HG03175 (cell line): ENCODE measurements around the gene CAPN11.
A peak's percentile ranks its signal among the peaks of the same experiment; 100 is the strongest.
"Not testable (repeated sequence)": the region's sequence is repeated elsewhere in the genome, so short reads cannot be mapped to it uniquely, and the experiment has no call there.

Source experiments
- ATAC-seq: cut with Tn5 transposase; IDR thresholded peaks from one replicate; pipeline ENCODE4 v1.9.1; 2021; ENCODE audit warnings: mild to moderate bottlenecking, moderate library complexity; ENCODE audit not compliant: unreplicated experiment

The CAPN11 gene

DNA sequence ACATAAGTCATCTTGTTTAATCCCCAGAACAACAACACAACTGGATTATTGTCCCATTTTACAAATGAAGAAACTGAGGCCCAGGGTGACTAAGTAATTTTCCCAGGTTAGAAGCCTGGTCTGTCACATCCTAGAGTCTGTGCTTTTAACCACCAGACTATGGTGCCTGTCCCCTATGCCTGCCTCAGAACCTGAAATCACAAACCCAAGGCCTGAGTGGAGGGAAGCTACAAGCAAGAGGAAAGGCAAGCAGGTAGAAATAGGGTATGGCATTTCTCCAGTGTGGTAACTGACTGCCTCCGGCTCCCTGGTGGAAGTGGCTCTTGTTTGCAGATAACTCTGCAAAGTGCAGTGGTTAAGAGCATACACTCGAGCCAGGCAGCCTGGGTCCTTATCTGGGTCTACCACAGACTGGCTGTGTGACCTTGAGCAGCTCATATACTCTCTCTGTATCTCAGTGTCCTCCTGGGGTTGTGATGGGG lies 28.7 kb upstream of the CAPN11 start:
- no peak for ATAC-seq

DNA sequence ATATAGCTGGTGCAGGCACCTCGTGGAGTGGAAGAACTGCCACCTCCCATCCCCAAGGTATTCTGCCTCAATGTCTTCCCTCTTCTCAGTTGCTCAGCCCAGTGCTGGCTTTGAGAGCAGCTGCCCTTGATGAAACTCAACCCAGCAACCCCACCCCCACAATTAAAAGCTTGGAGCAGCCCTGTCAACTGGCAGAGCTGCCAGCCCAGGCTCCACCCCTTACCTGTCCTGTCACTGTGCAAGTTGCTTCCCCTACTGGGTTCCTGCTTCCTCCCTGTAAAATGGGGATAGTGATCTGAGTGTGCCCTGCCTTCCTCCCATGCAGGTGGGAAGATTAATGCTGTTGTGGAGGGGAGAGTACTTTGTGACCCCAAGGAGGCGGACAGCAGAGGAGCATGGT lies 26.7 kb upstream of the CAPN11 start:
- ATAC-seq, result no peak

DNA sequence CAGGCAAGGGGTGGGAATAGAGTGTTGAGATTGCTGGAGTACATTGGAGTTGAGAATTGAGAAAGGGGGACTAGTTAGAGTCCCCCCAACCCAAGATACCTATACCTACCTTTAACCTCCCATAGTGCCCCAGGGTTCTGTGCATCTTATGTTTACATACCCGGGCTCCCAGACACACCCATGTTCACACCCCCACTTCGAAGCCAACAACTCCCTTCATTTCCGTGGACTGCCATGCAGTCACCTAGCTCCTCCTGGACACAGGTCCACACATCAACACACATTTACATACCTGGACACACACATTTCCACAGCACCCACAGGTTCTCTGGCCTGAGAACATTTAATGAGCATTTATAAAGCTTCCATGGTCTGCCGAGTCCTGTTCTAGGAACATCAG lies 26.1 kb upstream of the CAPN11 start:
- ATAC-seq, result no peak

DNA sequence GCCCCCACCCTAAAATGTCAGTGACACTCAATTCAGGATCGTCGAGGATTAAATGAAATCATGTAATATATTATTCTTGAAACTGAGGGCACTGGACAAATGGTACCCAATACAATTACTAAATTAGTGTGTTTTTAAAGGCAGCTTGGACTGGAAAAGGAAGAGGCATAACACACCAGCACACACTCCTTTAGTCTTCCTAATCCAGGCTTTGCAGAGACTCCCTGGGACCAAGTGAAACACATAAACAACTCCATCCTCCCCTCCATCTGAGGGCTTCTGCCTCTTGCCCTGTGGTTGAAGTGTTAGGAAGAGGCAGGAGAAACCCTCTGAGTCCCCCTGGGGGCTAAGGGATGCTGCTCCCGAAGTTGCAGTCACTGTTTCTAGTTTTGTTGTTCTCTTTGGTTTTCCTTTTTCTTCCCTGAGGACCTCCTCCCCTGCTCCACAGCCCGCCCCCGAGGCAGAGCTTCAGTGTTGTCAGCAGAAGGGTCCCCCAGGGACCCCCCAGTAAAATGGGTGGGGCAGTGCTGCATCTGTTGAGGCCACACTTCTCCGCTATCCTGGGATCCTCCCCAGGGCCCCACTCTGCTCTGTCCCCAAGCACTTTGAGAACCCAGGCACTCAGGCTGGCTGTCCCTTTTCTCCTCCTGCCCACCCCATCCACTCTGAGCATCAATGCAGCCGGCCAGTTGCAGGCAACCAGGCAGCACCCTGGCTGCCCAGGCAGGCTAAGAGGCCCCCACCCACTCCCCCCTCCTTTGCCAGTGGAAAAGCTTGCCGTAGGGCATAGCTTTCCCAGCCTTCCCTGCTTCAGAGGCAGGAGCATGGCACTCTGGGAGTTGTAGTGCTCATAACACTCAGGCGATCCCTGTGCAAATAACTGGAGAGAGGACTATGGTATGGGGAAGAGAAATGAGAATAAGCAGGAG lies 25.4 kb upstream of the CAPN11 start:
- ATAC-seq, result no peak

DNA sequence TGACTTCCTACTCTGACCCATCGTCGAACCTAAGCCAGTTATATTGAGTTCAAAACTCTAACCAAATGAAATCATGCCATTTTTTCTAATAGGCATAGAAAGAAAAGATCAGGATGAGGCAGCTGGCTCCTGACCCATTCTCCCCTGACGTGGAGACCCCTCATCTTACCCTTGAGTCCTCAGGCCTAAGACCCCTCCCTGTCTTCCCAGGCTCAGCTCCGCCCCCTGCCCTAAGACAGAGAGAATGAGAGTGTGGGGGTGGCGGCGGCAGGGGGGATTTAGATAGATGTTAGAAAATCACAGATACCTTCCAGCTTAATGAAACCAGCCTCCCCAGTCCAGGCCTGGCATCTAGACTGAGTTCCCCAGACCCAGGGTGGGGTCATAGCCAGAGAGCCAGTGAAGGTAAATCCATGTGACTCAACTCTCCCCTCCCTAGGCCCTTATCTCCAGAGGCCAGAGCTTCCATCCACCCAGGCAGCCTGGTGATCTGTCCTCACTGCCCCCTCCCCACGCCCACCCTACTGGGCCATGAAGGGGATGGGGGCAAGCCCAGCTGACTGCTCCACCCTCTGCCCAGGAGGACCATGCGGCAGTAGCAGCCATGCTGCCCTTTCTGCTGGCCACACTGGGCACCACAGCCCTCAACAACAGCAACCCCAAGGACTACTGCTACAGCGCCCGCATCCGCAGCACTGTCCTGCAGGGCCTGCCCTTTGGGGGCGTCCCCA lies 24.5 kb upstream of the CAPN11 start:
- no peak for ATAC-seq

DNA sequence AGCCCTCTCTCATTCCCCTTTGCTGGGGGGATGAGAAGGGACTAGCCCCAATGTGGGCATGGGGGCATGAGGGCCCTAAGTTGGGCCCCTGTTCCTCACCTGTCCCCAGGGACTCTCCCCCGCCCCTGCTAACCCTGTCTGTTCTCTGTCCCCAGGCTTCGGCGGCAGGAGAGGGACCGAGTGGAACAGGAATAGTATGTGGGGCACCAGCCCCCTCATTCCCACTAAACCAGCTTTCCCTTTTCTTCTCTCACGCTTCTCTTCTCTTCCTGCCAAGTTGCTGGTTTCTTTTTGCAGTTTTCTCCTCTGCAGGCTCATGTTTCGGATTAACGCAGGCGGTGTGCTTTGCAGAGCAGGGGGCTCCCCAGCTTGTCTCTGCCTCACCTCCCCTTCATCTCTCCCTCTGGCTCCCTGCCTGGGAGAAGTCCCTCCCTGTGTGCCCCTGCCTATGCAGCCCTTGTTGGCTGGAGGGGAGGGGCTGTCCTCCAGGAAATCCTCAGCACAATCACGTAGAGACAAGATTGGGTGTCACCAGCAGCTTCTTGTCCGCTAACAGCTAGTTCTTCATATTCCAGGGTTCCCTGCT lies 23.4 kb upstream of the CAPN11 start:
- no peak for ATAC-seq

DNA sequence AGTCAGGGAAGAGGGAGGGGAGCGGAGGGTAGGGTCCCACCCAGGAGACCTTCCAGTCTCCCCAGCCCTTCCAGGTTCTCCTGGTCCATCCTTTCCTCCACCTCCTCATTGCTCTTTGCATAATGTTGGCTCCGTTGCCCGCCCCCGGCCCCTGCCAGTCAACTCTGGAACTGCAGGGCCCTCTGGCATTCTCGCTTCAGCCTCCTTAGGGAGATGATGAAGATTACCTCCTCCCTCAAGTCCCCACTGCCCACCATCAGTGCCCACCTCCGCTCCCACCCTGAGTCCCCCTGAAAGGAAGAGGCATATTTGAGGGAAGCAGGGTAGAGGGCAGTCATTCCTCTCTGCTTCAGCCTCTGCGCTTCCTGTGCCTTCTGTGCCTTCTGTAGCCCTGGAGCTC lies 22.7 kb upstream of the CAPN11 start:
- ATAC-seq, result no peak

DNA sequence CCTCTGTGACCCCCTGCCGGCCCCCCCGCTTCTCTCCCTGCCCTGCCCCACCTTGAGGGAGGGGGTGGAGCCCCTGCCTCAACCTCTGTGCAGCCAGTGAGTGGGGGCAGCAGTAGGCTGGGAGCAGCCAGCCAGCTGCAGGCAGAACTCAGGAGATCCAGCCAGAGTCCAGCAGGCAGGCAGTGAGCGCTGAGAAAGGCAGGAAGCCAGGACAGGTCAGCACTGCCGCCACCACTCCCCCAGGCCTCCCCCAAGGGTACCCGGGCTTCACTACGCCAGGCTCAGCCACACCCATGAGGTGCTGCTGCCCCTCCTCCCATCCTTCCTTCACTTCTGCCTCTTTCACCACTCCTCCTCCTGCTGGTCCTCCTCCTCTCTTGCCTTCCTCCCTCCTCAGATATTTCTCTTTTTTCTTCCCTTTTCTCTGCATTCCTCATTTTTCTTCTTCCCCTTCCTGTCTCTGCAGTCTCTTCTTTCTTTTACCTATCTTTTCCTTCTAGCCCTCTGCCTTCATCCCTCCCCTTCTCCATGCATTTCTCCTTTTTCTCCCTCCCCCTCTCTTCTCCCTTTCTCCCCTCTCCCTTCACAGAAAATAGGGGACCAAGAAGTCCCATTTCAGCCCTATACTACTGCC lies 19.8 kb upstream of the CAPN11 start:
- ATAC-seq, result no peak

DNA sequence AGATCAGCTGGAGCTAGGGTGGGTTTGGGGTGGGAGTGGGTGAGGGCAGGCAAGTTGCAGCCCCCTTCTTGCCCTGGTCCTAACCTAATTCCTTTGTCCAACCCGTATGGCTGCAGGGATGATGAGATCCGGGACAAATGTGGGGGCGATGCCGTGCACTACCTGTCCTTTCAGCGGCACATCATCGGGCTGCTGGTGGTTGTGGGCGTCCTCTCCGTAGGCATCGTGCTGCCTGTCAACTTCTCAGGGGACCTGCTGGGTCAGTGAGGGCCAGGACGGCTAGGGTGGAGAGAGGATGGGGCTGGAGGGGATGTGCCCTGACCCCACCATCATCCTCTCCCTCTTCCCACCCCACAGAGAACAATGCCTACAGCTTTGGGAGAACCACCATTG lies 19.3 kb upstream of the CAPN11 start:
- no peak for ATAC-seq

DNA sequence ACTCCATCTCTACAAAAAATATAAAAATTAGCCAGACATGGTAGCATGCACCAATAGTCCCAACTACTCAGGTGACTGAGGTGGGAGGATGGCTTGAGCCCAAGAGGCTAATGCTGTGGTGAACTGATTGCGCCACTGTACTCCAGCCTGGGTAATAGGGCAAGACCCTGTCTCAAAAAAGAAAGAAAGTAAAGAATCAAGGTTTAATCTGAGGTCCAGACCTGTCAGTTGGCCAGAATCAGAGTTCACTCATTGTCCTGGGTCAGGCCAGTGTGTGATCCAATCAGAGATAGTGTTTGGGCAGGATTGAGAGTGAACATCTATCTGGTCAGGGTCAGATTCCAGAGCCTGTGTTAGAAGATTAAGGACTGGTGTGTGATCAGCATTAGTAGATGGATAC lies 15.8 kb upstream of the CAPN11 start:
- ATAC-seq, result no peak

DNA sequence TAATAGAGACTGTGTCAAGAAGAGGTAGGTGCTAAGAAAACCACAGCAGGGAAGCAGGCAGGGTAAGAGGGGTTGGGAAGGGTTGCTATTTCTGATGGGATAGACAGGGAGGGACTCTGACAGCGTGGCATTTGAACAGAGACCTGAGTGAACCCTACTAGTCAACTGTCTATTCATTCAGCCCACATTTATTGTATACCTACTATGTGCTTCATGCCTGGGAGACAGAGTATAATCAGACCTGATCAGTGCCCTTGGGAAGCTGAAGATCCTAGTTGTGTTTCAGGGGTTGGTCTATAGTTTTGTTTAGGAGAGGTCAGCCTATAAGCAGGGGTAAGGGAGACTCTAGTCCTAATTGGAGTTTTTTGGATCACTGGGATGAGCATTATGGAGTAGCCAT lies 14.9 kb upstream of the CAPN11 start:
- no peak for ATAC-seq

DNA sequence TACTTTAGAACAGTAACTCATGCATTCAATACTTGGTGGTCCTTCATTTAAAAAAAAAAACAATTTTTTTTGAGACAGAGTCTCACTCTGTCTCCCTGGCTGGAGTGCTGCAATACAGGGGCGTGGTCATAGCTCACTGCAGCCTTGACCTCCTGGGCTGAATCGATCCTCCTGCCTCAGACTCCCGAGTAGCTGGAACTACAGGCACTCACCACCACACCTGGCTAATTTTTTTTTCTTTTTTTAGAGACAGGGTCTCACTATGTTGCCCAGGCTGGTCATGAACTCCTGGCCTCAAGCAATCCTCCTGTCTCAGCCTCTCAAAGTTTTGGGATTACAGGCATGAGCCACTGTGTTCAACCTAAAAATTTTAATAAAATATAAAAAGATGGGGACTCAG lies 14.1 kb upstream of the CAPN11 start:
- not testable (repeated sequence) for ATAC-seq

DNA sequence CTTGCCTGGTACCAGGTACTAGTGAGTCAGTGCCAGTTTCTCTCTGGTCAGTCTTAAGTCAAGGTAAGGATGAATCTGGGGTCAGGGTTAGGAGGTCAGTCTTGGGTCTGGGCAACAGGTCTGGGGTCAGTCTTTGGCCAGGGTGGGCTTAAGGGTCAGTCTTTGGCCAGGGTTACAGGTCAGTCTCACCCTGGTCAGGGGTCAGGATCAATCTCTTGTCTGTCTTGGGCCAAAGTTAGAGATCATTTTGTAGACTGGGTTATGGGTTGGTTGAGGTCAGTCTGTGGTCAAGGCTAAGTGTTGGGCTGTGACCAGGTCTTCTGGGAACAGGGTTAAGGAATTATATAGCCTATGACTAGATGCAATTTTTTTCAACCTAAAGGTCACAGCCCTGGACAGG lies 12.8 kb upstream of the CAPN11 start:
- no peak for ATAC-seq

DNA sequence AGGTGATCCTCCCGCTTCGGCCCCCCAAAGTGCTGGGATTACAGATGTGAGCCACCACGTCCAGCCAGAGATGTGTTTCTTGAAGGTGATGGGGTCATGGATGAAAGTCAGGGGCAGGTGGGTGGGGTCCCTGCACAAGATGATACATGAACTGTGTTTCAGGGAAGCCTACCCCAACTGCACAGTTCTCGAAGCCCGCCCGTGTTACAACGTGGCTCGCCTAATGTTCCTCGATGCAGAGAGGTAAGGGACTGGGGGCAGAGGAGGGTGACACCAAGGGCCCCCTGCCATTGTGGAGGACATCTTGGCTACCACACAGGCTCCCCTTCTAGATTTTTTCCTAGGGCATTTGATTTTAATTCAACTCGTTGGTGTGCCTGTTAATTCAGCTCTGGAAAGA lies 11.9 kb upstream of the CAPN11 start:
- no peak for ATAC-seq

DNA sequence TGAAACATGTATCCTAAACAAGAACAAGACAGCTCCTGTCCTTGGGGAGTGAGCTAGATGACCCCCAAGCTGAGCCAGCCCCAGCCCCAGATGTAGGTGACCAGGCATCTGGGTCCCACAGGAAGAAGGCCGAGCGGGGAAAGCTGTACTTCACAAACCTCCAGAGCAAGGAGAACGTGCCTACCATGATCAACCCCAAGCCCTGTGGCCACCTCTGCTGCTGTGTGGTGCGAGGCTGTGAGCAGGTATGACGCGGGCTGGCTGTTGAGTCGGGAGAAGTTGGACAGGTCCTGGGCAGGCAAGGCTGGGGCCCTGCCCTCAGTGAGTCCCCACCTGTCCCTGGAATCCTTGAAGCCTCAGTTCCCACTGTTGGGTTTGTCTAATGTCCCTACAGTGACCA lies 11.4 kb upstream of the CAPN11 start:
- no peak for ATAC-seq

DNA sequence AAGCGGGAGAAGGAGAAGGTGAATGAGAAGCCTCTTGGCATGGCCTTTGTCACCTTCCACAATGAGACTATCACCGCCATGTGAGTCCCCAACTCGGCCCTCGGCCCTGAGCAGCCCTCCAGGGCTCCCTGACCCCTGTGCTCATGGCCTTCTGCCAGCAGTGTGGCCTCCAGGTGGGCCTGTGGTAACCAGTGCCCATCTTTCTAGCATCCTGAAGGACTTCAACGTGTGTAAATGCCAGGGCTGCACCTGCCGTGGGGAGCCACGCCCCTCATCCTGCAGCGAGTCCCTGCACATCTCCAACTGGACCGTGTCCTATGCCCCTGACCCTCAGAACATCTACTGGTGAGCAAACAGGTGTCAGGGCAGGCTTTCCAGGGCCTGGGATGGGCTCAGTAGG lies 10.3 kb upstream of the CAPN11 start:
- no peak for ATAC-seq

DNA sequence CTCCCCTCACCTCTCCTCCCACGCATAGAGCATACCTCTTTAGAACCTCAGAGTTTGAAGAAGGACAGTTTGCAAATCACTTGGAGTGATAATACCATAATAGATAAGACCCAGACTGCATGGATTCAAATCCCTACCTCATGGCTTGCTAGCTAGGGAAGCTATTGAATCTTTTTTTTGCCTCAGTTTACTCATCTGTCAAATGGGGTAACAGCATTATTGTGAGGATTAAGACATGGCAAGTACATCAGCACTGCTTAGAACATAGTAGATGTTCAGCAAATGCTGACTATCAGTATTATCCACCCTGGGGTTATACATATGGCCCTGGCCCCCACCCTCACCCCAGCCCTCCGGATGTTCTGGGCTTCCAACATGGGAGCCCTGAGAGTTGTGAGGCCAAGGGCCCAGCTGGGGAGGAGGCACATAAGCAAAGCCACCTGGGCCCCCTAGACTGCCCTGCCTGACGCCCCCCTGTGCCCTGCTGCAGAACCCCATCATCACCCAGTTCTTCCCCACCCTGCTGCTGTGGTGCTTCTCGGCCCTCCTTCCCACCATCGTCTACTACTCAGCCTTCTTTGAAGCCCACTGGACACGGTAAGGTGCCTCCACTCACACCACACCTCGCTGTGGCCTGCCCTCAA lies 9.1 kb upstream of the CAPN11 start:
- no peak for ATAC-seq

DNA sequence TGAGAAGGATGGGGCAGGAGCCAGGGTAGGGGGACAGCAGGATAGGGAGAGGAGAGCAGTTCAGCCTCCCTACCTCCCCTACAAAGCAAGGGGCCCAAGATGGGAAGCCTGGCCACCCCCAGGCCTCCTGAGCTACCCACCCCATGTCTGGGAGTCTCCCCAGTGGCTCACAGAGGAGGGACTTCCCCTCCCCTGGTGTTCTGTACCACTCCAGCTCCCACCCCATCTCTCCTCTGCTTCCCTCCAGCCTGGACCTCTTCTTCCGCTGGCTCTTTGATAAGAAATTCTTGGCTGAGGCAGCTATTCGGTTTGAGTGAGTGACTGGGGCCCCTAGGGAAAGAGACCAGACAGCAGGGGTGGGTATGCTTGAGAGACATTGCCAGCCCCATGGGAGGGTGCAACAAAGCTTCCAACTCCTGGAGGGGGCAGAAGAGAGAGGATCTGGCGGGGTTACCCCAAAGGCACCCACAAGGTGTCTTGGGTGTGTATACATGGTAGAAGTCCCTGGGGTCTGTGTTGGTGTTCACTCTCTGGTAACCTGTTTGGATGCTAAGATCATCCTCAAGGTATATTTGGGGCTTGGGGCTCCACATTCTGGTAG lies 8.2 kb upstream of the CAPN11 start:
- ATAC-seq, result no peak

DNA sequence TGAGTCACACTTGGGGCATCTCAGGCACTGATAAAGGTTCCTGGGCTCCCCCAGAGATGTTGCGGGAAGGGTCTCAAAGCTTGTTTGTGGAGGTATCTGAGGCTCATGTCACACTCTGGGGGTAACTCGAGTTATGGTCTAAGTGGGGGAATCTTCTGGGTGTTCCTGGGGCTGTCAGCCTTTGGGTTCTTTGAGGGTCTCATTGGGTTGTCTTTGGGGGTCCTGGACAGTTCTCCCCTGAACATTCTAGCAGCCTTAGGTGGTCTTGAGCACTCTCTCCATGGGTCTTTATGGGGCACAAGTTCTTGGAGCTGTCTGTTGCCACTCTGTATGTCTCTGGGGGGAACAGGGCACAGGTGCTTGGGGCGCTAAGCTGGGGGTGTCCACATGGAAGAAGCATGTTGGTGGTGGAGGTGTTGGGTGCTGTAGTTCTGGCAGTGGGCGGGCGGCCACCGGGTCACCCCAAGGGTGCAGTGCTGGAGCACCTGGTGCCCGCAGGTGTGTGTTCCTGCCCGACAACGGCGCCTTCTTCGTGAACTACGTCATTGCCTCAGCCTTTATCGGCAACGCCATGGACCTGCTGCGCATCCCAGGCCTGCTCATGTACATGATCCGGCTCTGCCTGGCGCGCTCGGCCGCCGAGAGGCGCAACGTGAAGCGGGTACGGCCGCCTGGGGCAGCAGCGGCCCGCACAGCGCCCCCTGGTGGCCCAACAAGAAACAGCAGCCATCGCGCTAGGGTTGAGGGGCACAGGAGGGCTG lies 7.1 kb upstream of the CAPN11 start:
- ATAC-seq, result peak; percentile 81

DNA sequence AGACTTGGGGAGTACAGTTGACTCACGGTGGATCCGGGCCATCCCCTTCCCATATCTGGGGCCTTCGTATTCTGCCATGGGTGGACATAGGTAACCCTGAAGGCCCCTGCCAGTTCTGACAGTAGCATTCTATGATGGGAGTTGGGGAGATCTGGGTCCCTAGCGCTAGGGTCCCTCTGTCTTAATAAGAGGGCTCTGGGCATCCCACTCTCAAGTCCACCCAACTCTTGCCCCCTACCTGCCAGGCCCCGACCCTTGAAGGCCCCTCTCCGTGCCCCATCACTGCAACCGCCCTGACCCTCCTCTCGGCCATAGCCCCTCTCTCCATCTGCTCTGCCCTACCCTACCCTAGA lies 6.5 kb upstream of the CAPN11 start:
- no peak for ATAC-seq
